Neuronal stem cell (in vitro differentiated cells): Measurements from ENCODE around the gene PITPNM3.

Experiments used
- DNase-seq: peaks from one replicate; pipeline ENCODE4 v3.0.0-alpha.2; 2013; ENCODE audit warnings: low spot score
- H2AFZ ChIP-seq: one replicate; pipeline ENCODE4 v1.6.1; 2013; ENCODE audit warnings: mild to moderate bottlenecking, low read length, inconsistent platforms
- H2AK5ac ChIP-seq: 2 replicates; pipeline ENCODE4 v1.6.1; 2013; ENCODE audit warnings: low read depth, mild to moderate bottlenecking, inconsistent platforms, low read length, moderate library complexity, mixed read lengths
- H2BK120ac ChIP-seq: 2 replicates; pipeline ENCODE4 v1.6.1; 2013; ENCODE audit warnings: low read depth, mild to moderate bottlenecking, inconsistent platforms, low read length, moderate library complexity, mixed read lengths
- H2BK12ac ChIP-seq: one replicate; pipeline ENCODE4 v1.6.1; 2013; ENCODE audit warnings: low read length, inconsistent platforms
- H2BK15ac ChIP-seq: 2 replicates; pipeline ENCODE4 v1.6.1; 2013; ENCODE audit warnings: mild to moderate bottlenecking, low read length, inconsistent platforms, mixed read lengths
- H2BK5ac ChIP-seq: one replicate; pipeline ENCODE4 v1.6.1; 2013; ENCODE audit warnings: inconsistent platforms, mild to moderate bottlenecking, low read length, moderate library complexity
- H3K14ac ChIP-seq: one replicate; pipeline ENCODE4 v1.6.1; 2013; ENCODE audit warnings: low read length, inconsistent platforms
- H3K18ac ChIP-seq: 2 replicates; pipeline ENCODE4 v1.6.1; 2013; ENCODE audit warnings: low read length, inconsistent platforms
- H3K23ac ChIP-seq: 2 replicates; pipeline ENCODE4 v1.6.1; 2013; ENCODE audit warnings: low read depth, mild to moderate bottlenecking, mixed read lengths, low read length, inconsistent platforms; ENCODE audit not compliant: poor library complexity
- H3K27ac ChIP-seq: replicated peaks from 3 replicates; pipeline ENCODE4 v1.5.1; 2013; ENCODE audit warnings: low read length, inconsistent platforms
- H3K27me3 ChIP-seq, 3 experiments: 2 replicates each; pipeline ENCODE4 v1.6.1; 2013; ENCODE audit warnings: low read length in 3 of 3, mild to moderate bottlenecking in 2 of 3, inconsistent platforms in 1 of 3, low read depth in 1 of 3, mixed read lengths in 1 of 3, moderate library complexity in 1 of 3; ENCODE audit not compliant: control insufficient read depth in 3 of 3, insufficient read depth in 3 of 3
- H3K36me3 ChIP-seq, 2 donors: replicated peaks in 1 of 2; 2 replicates each; pipeline ENCODE4 v1.6.1; 2013; ENCODE audit warnings: low read length in 2 of 2; ENCODE audit not compliant: control insufficient read depth in 2 of 2, insufficient read depth in 2 of 2
- H3K4ac ChIP-seq: 2 replicates; pipeline ENCODE4 v1.6.1; 2013; ENCODE audit warnings: inconsistent platforms, mild to moderate bottlenecking, low read length, moderate library complexity
- H3K4me1 ChIP-seq, 2 donors: 1 replicate in 1 of 2; 2 replicates in 1 of 2; pipeline ENCODE4 v1.6.1; 2013; ENCODE audit warnings: low read length in 2 of 2, low read depth in 1 of 2; ENCODE audit not compliant: control insufficient read depth in 2 of 2, insufficient read depth in 1 of 2
- H3K4me2 ChIP-seq: one replicate; pipeline ENCODE4 v1.6.1; 2013; ENCODE audit warnings: mild to moderate bottlenecking, low read length, inconsistent platforms; ENCODE audit not compliant: insufficient read depth, poor library complexity, severe bottlenecking
- H3K4me3 ChIP-seq, 2 donors: 2 replicates each; pipeline ENCODE4 v1.5.1; 2013; ENCODE audit warnings: low read length in 2 of 2, mild to moderate bottlenecking in 2 of 2, inconsistent platforms in 1 of 2, moderate library complexity in 1 of 2
- H3K79me1 ChIP-seq: one replicate; pipeline ENCODE4 v1.6.1; 2013; ENCODE audit warnings: low read depth, mild to moderate bottlenecking, inconsistent platforms, low read length, moderate library complexity
- H3K9ac ChIP-seq: one replicate; pipeline ENCODE4 v1.6.1; 2013; ENCODE audit warnings: mild to moderate bottlenecking, low read depth, low read length, inconsistent platforms; ENCODE audit not compliant: poor library complexity
- H3K9me3 ChIP-seq, 2 donors: replicated peaks in 1 of 2; 2 replicates each; pipeline versions ENCODE3 to v1.6.1; 2013; ENCODE audit warnings: low read length in 2 of 2, mild to moderate bottlenecking in 2 of 2, inconsistent platforms in 1 of 2, low read depth in 1 of 2, mixed read lengths in 1 of 2, moderate library complexity in 1 of 2; ENCODE audit not compliant: control insufficient read depth in 2 of 2, insufficient read depth in 1 of 2
- H4K8ac ChIP-seq: one replicate; pipeline ENCODE4 v1.6.1; 2013; ENCODE audit warnings: low read depth, mild to moderate bottlenecking, inconsistent platforms, low read length, moderate library complexity
- H4K91ac ChIP-seq: one replicate; pipeline ENCODE4 v1.6.1; 2013; ENCODE audit warnings: low read length, low read depth, mild to moderate bottlenecking, inconsistent platforms; ENCODE audit not compliant: poor library complexity
- WGBS, 2 donors: extraction: QIAGEN DNeasy Blood & Tissue Kit; methylation state at CpG; one replicate each; pipeline ENCODE4 v1.1.7; 2013; ENCODE audit warnings: missing lambda C conversion rate in 2 of 2, mixed read lengths in 1 of 2; ENCODE audit not compliant: insufficient read length in 2 of 2, insufficient replicate concordance in 1 of 2; ENCODE audit errors: extremely low coverage in 2 of 2; 5-methylcytosine and 5-hydroxymethylcytosine counted together

Gene PITPNM3

DNA sequence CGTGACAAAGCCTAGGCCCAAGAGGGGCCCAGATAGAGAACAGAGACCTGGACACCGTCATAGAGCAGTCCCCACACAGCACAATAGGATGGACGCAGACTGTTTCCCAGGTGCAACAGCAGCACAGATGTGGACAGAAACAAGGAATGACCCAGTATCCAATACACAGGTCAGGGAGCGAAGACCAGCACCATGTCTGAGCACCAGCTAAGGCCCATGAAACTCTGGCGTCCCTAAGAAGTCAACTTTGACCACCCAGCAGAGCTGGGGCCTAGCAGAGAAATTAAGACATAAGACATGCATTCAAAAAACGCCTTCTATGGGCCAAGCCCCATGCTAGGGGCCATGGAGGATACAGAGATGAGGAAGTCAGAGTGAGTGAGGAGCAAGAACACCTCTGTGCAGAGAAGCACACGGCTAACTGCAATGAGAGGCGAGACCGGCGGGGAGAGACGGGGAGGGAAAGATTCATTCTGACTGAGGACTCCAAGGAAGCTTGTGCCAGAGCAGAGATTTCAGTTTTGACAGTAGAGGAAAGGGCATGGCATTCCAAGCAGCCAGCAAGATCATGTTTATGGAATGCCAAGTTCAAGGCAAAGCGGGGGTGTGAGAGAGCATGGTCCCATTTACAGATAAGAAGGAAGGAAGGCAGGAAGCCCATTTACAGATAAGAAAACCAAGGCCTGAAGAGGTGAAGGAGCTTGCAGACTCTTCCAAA is 50.8 kb downstream of the PITPNM3 start:
- Histone ChIP-seq H3K23ac (no peak overlapping the region), H3K4me2 (no peak overlapping the region), H3K4me1 (peaks cover 7 to 8% of the 10 kb centered on the region in 2 donors), H2BK15ac (no peak overlapping the region), H2AFZ (no peak overlapping the region), H3K79me1 (no peaks in the 10 kb centered on the region), H2AK5ac (no peak overlapping the region), H3K9me3 (no peaks in the 10 kb centered on the region), H3K4me3 (no peak overlapping the region), H3K27ac (no peak overlapping the region), H3K18ac (no peak overlapping the region), H2BK120ac (no peak overlapping the region), H3K4ac (no peak overlapping the region), H3K36me3 (no peaks in the 10 kb centered on the region), H2BK5ac (no peak overlapping the region), H2BK12ac (no peak overlapping the region), H4K91ac (no peak overlapping the region), H4K8ac (no peak overlapping the region), H3K9ac (no peak overlapping the region), H3K27me3 (no peaks in the 10 kb centered on the region), H3K14ac (no peak overlapping the region)
- DNase-seq: no peak
- WGBS, 2 donors: no CpG with 5 or more reads among the region's 12 CpGs

DNA sequence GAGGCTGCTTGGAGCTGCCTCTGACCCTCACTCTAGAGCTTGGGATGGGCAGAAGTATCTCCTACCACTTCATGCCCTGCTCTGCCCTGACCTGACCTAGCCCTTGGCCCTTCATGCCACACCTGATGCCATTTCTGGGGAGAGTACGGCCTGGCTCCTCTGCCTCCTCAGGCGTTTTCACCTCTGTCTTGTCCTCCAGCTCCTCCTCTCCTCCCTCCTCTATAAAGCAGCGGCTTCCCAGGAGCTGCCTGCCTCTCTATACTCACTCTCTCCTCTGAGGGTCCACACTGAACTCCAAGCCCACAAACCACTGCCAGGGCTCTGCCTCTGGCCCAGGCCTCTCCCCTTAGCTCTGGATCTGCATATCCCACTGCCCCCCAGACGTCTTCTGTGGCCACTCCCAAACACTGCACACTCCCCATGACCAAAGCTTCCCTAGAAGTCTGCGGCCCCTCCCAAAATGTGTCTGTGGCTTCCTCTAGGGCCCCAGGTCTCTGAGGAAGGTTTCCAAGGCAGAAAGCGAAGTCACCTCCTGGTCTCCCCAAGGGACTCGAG is 52.6 kb downstream of the PITPNM3 start:
- H2AK5ac ChIP-seq: no peak overlapping the region
- H2BK120ac ChIP-seq: no peak overlapping the region

DNA sequence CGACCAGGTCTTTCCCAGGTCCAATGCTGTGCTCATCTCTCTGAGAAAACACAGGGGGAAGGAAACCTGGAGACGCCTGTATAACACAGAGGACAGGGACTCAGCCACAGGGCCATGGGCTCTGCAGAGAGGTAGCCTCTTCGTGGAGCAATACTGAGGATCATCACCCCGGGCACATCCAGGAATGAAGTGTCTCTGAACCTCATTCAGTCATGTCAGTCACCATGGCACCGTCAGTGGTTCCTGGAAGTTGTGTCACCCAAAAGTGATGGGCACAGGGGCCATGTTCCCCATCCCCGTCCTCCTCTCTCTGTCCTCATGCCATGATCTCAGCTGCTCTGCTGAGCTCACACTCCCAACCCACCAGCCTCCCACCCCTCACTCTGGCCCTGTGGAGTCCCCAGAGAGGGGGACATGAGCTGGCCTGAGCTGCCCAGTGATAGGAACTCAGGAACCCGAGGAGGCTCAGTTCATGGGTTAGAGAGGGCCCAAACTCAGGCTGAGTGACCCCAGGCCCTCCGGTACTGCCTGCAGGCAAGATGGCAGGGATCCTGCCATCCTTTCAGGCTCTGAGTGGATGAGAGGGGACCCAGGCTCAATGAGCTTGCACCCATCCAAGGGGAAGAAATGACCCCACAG is 53.4 kb downstream of the PITPNM3 start:
- Histone ChIP-seq H3K36me3 (no peaks in the 10 kb centered on the region), H2AFZ (no peak overlapping the region), H3K27ac (no peak overlapping the region), H2BK12ac (no peak overlapping the region), H3K4me3 (no peak overlapping the region), H3K18ac (no peak overlapping the region), H2BK120ac (no peak overlapping the region), H2AK5ac (no peak overlapping the region), H3K79me1 (peaks cover 2% of the 10 kb centered on the region), H3K9me3 (no peaks in the 10 kb centered on the region), H2BK5ac (no peak overlapping the region), H3K4me1 (peaks cover 3 to 4% of the 10 kb centered on the region in 2 donors), H3K14ac (no peak overlapping the region), H2BK15ac (peak overlapping the region; percentile 62), H3K4me2 (no peak overlapping the region), H4K91ac (no peak overlapping the region), H3K9ac (no peak overlapping the region), H3K4ac (no peak overlapping the region), H3K23ac (no peak overlapping the region), H3K27me3 (no peaks in the 10 kb centered on the region), H4K8ac (no peak overlapping the region)
- WGBS, 2 donors: no CpG with 5 or more reads among the region's 8 CpGs
- no peak for DNase-seq

More for the DNA sequence above, 52.6 kb downstream of the PITPNM3 start:
- no peak overlapping the region for H3K4ac ChIP-seq
- H4K8ac ChIP-seq: no peak overlapping the region
- no peak overlapping the region for H3K27ac ChIP-seq
- no peak overlapping the region for H3K4me2 ChIP-seq
- no peak overlapping the region for H3K4me3 ChIP-seq
- no peaks in the 10 kb centered on the region for H3K79me1 ChIP-seq
- H3K18ac ChIP-seq: peak overlapping the region; percentile 11
- no peak for DNase-seq
- no CpG with 5 or more reads among the region's 7 CpGs for WGBS, 2 donors
- no peak overlapping the region for H4K91ac ChIP-seq
- H2BK5ac ChIP-seq: no peak overlapping the region
- peaks cover 3 to 6% of the 10 kb centered on the region in 2 donors for H3K4me1 ChIP-seq
- no peak overlapping the region for H2AFZ ChIP-seq
- H3K23ac ChIP-seq: no peak overlapping the region
- no peaks in the 10 kb centered on the region for H3K9me3 ChIP-seq
- H2BK15ac ChIP-seq: peak overlapping the region; percentile 62
- H3K36me3 ChIP-seq: no peaks in the 10 kb centered on the region
- H3K27me3 ChIP-seq: no peaks in the 10 kb centered on the region
- H3K14ac ChIP-seq: no peak overlapping the region
- no peak overlapping the region for H2BK12ac ChIP-seq
- no peak overlapping the region for H3K9ac ChIP-seq

DNA sequence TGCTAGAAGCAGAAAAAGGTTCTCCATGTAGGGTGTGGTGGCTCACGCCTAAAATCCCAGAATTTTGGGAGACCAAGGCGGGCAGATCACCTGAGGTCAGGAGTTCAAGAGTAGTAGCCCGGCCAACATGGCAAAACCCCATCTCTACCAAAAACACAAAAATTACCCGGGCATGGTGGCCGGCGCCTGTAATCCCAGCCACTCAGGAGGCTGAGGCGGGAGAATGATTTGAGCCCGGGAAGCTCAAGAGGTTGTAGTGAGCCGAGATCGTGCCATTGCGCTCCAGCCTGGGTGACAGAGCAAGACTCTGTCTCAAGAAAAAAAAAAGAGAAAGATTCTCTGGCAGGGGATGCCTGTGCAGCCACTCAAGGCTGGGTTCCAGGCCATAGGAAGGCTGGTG is 54.2 kb downstream of the PITPNM3 start:
- Histone ChIP-seq H3K23ac (no peak overlapping the region), H2AFZ (no peak overlapping the region), H3K18ac (no peak overlapping the region), H2BK120ac (no peak overlapping the region), H3K27ac (no peak overlapping the region), H3K36me3 (no peaks in the 10 kb centered on the region), H3K4me2 (no peak overlapping the region), H4K8ac (no peak overlapping the region), H3K79me1 (peaks cover 2% of the 10 kb centered on the region), H2BK5ac (no peak overlapping the region), H3K9me3 (no peaks in the 10 kb centered on the region), H4K91ac (no peak overlapping the region), H2BK15ac (no peak overlapping the region), H3K4me1 (peaks cover 5 to 12% of the 10 kb centered on the region in 2 donors), H3K4me3 (no peak overlapping the region), H3K14ac (no peak overlapping the region), H2AK5ac (no peak overlapping the region), H3K9ac (no peak overlapping the region), H3K27me3 (no peaks in the 10 kb centered on the region), H2BK12ac (no peak overlapping the region), H3K4ac (no peak overlapping the region)
- no CpG with 5 or more reads among the region's 11 CpGs for WGBS, 2 donors
- DNase-seq: no peak
